ENCODE measurements around the gene UPK3BL2.
"Not testable (repeated sequence)": the region's sequence is repeated elsewhere in the genome, so short reads cannot be mapped to it uniquely, and the experiment has no call there.

UPK3BL2 gene

GRCh38 chr7:102494026-102494425 is 49.5 kb downstream of the UPK3BL2 start:
- not testable (repeated sequence) for DNase-seq (ENCODE audit: low spot score)

- not testable (repeated sequence) for DNase-seq (ENCODE audit: low spot score)
These were observed 50.1 kb downstream of the UPK3BL2 start for GRCh38 chr7:102493220-102493935.

DNA sequence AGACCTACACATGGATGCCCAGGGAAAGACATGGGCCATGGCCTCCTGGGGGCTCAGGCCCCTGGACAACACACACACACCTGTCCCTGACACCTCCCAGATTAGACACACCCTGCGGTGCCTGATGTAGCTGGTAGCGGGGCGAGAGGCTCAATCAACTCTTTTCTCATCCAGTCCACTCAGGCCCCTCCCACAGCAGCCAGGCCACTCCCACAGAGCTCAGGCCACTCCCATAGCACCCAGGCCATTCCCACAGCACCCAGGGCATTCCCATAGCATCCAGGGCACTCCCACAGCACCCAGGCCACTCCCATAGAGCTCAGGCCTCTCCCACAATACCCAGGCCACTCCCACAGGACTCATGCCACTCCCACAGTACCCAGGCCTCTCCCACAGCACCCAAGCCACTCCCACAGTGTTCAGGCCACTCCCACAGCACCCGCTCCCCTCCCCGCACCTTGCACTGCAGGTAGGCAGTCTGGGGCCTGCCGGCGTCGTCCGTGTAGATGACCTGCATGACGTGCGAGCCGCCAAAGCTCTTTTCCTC is 52.9 kb downstream of the UPK3BL2 start:
- DNase-seq (ENCODE audit: low spot score), result not testable (repeated sequence)
